ENCODE data around the gene TOMM34.

The TOMM34 gene

DNA sequence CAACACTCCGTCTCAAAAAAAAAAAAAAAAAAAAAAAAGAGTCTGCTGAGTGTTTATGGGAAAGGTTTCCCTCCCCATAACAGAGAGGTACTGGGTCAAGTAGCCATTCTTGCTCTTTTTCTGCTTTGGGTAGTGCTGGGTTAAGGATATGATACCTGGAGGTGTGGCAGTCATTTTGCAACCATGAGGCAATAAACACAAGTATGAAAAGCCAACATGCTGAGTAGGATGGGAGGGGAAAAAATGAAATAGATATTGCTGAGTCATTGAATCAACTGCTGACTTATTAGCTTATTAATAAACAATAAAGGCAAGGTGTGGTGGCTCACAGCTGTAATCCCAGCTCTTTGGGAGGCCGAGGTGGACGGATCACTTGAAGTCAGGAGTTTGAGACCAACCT, 2.3 kb upstream of the TOMM34 start:
- no peak for DNase-seq

DNA sequence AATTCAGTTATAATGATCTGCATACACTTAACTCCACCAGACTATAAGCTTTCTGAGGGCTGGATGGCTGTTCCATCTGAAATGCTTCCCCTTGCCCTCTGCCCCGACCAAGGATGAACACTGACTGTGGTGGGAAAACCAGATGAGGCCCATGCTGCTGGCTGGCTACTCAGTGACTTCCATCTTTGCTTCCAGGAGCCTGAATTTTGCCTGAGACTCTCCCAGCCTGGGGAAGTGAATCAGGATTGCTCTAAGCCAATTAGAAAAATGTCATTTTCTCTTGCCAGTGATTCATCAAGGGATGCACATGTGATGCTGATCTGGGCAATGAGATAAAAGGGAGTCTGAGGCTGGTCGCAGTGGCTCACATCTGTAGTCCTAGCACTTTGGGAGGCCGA, 1.7 kb upstream of the TOMM34 start:
- no peak for DNase-seq

GRCh38 chr20:44961011-44961869, 1.0 kb upstream of the TOMM34 start:
- no peak for DNase-seq

- DNase-seq = peak; percentile 29
Observed at GRCh38 chr20:44959638-44960102, 527 bp downstream of the TOMM34 start.

GRCh38 chr20:44959082-44959637, 1.0 kb downstream of the TOMM34 start:
- no peak for DNase-seq

- no peak for DNase-seq
Observed at GRCh38 chr20:44958276-44958675, 1.9 kb downstream of the TOMM34 start.

DNA sequence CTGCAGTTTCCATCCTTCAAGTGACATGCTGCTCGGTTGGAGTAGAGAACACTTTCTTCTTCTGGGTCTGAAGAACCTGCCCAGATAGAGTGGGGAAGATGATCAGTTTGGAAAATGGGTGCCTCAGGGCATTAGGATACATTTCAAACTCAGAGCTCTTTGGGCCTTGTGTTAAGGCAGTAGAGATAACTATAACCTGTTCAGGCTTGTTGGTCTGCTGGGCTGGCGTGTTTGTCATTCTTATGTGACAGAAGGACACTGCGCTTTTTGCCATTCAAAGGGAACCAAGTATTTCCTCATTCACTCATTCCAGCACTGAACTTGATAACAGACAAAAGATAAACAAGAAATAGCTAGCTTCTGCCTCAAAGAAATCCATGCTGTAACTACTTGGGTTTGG, 3.8 kb downstream of the TOMM34 start:
- no peak for DNase-seq

GRCh38 chr20:44955270-44955669, 4.9 kb downstream of the TOMM34 start:
- no peak for DNase-seq

DNA sequence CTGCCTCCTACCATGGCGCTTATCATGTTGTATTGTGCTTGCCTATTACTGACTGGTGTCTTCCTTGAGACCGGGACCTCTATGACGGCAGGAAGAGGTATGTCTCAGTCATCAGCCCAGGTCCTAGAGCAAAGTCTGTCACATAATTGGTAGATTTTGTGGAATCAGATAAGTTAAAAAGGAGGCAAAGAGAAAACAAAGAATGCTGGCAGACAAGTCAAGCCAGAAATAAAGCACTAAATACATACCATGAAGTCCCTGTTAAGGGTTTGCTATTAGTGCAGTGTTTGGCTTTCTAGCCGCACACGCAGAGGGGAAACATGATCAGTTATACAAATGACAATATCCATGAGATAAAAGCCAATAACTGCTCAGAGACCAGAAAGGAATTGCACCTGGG, 6.0 kb downstream of the TOMM34 start:
- no peak for DNase-seq

GRCh38 chr20:44952731-44953130, 7.5 kb downstream of the TOMM34 start:
- DNase-seq = no peak

DNA sequence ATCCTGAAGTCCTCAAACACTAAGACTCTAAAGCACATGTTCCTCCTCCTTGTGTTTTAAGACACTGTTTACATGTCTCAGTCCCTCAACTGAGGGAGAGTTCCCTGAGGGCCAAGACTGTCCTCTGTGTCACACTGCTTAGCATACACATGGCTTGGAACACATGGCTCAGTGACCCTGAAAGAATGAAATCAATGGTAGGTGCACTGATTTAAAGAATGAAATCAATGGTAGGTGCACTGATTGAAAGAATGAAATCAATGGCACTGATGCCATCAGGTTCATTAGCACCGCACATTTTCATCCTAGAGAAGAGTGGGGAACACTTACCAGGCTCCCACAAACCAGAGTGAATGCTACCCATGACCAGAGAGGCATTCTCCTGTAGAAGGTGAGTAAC, 9.8 kb downstream of the TOMM34 start:
- DNase-seq = no peak

GRCh38 chr20:44948513-44948912, 11.7 kb downstream of the TOMM34 start:
- DNase-seq = no peak

GRCh38 chr20:44948107-44948506, 12.1 kb downstream of the TOMM34 start:
- DNase-seq = no peak

DNA sequence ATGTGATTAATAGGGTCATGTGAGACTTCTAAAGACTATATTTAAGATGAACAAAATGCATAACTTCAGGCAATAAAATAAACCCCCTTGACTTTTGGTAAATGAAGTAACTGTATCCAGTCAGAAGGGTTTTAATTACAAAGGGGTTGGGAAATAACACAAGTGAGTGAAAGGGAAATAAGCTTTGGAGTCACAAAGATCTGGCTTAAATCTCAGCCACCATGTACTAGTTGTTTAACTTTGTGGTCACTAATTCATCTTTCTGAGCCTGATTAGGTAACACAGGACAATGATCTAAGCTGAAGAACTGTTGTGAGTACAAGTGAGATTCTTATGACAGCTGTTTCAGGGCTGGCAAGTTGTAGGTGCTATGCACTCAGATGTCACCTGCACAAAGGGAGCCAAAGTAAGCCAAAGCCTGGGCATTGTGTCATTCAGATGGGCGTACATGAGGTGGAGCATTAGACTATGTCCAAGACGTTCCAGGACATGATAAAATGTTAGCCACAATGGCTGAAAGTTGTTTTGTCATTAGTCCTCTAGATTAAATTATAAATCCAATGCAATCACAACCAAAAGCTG, 13.8 kb downstream of the TOMM34 start:
- DNase-seq = no peak

- no peak for DNase-seq
Observed at GRCh38 chr20:44945261-44945660, 14.9 kb downstream of the TOMM34 start.

GRCh38 chr20:44943828-44944227, 16.4 kb downstream of the TOMM34 start:
- DNase-seq = no peak

GRCh38 chr20:44942264-44942973, 17.8 kb downstream of the TOMM34 start:
- DNase-seq = no peak

GRCh38 chr20:44941120-44941691, 19.0 kb downstream of the TOMM34 start:
- no peak for DNase-seq

GRCh38 chr20:44938637-44939036, 21.6 kb downstream of the TOMM34 start:
- DNase-seq = no peak

DNA sequence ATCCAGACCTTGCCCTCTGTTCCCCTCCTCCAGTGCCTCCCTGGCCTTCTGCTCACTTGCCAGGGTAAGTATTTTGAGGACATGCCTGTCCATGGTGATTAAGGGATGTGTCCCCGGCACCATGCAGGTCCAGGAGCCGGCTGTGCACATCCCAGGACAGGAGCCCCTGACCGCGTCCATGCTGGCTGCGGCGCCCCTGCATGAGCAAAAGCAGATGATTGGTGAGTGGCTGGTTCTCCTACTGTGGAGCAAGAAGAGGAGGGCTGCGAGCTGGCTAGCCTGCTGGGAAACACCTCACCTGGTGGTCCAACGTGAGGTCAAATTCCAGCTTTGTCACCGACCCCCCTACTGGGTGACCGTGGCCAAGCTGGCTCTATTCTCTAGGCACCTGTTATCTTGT, 23.7 kb downstream of the TOMM34 start:
- no peak for DNase-seq

DNA sequence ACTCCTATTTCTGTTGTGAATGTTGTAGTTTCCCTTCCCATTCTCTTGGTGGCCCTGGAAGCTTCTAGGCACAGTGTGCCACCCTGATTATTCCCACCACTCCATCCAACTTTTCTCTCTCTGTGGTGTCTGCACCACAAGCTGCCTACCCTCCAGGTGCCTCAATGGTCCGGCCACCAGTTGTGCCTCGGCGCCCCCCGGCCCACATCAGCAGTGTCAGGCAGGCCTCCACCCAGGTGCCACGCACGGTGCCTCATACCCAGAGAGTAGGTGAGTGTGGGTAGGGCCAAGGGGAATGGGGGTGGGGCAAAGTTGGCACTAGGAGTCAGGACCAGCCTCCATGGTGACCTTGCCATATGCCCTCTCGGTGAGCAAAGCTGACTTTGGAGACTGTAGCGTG, 27.3 kb downstream of the TOMM34 start:
- no peak for DNase-seq

- DNase-seq = no peak
Observed at GRCh38 chr20:44931911-44932310, 28.3 kb downstream of the TOMM34 start.

DNA sequence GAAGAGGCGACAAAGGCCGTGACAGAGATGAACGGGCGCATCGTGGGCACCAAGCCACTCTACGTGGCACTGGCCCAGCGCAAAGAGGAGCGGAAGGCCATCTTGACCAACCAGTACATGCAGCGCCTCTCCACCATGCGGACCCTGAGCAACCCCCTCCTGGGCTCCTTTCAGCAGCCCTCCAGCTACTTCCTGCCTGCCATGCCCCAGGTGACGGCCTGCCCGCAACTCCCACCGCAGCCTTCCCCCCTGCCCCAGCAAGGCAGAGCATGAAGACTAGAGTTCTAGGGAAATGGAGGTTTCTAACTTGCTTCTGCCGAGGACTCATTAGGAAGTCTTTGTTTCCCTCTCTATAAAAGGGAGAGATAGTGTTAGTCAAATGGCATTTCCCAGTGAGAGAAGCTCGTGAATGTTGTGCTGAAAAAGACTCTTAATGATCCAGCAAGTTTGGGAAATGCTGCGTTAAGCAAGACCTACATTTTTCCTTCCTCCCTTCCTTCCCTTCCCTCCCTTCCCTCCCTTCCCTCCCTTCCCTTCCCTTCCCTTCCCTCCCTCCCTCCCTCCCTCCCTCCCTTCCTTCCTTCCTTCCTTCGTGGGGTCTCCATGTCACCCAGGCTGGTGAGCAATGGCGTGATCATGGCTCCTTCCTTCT, 29.6 kb downstream of the TOMM34 start:
- DNase-seq = no peak
